Endodermal cell (in vitro differentiated cells): ENCODE data around the gene MXD4. TPM values are rescaled to one million over a fixed set of nuclear protein-coding genes. Genes with fewer than 3 reads are reported as not detected.
"Not testable (repeated sequence)": the region's sequence is repeated elsewhere in the genome, so short reads cannot be mapped to it uniquely, and the experiment has no call there.

Source experiments
- DNase-seq: peaks from one replicate; pipeline ENCODE4 v3.0.0-alpha.2; 2017
- H3K27ac ChIP-seq: 2 replicates; pipeline ENCODE4 v1.5.1; 2013; ENCODE audit warnings: mild to moderate bottlenecking, low read depth, low read length, moderate library complexity
- H3K27me3 ChIP-seq: 2 replicates; pipeline ENCODE4 v1.6.1; 2013; ENCODE audit warnings: mild to moderate bottlenecking, low read length, moderate library complexity; ENCODE audit not compliant: insufficient read depth, control insufficient read depth, poor library complexity, severe bottlenecking
- H3K36me3 ChIP-seq: 2 replicates; pipeline ENCODE4 v1.7.0; 2013; ENCODE audit warnings: mild to moderate bottlenecking, low read length, moderate library complexity; ENCODE audit not compliant: control insufficient read depth, insufficient read depth
- H3K4me1 ChIP-seq: one replicate; pipeline ENCODE4 v1.7.0; 2013; ENCODE audit warnings: low read length; ENCODE audit not compliant: control insufficient read depth, insufficient read depth
- H3K4me3 ChIP-seq: 2 replicates; pipeline ENCODE4 v1.5.1; 2013; ENCODE audit warnings: mild to moderate bottlenecking, low read length, moderate library complexity
- H3K9ac ChIP-seq: 2 replicates; pipeline ENCODE4 v1.6.1; 2013; ENCODE audit warnings: mild to moderate bottlenecking, low read length, moderate library complexity; ENCODE audit not compliant: poor library complexity, severe bottlenecking; ENCODE audit errors: extremely low read depth
- H3K9me3 ChIP-seq: 2 replicates; pipeline ENCODE4 v1.6.1; 2013; ENCODE audit warnings: mild to moderate bottlenecking, low read length, moderate library complexity; ENCODE audit not compliant: control insufficient read depth
- H3K27ac Mint-ChIP-seq: 2 replicates; pipeline ENCODE4 v1.8.0; 2020; ENCODE audit warnings: mixed read lengths
- H3K27me3 Mint-ChIP-seq: 2 replicates; pipeline ENCODE4 v1.8.0; 2021; ENCODE audit warnings: mild to moderate bottlenecking, mixed read lengths; ENCODE audit not compliant: insufficient read depth
- H3K36me3 Mint-ChIP-seq: 2 replicates; pipeline ENCODE4 v1.8.0; 2020; ENCODE audit warnings: low read depth, mixed read lengths
- H3K4me1 Mint-ChIP-seq: 2 replicates; pipeline ENCODE4 v1.8.0; 2020; ENCODE audit warnings: mixed read lengths
- H3K4me3 Mint-ChIP-seq: 2 replicates; pipeline ENCODE4 v1.8.0; 2020; ENCODE audit warnings: mild to moderate bottlenecking, moderate library complexity, mixed read lengths
- H3K9me3 Mint-ChIP-seq: 2 replicates; pipeline ENCODE4 v1.8.0; 2020; ENCODE audit warnings: mild to moderate bottlenecking, mixed read lengths
- CTCF ChIP-seq: fragments of 200-600 bp; sonication (generic); conservative IDR thresholded peaks from 2 replicates; pipeline ENCODE4 v1.5.0; 2021; ENCODE audit warnings: antibody characterized with exemption, mild to moderate bottlenecking
- WGBS, 2 experiments: methylation state at CpG; one replicate each; pipeline versions ENCODE4 v1.1.5 to v1.1.7; 2013; ENCODE audit warnings: missing lambda C conversion rate in 2 of 2, mixed read lengths in 1 of 2; ENCODE audit not compliant: insufficient coverage in 1 of 2, insufficient read length in 1 of 2; 5-methylcytosine and 5-hydroxymethylcytosine counted together
- total RNA-seq, 2 donors: library from RNA; stranded (reverse); fragmentation: NEBNext Ultra II Directional in 1 of 2; extraction: Animal tissue kit (Norgen Biotek cat#: 25700) in 1 of 2; gene quantifications; 2 replicates in 1 of 2; 3 replicates in 1 of 2; pipeline ENCODE4 v1.2.1, GENCODE V29; 2021

Gene MXD4
- total RNA-seq, 2 donors from 2014 or later, result 46.0 to 78.8 TPM

DNA sequence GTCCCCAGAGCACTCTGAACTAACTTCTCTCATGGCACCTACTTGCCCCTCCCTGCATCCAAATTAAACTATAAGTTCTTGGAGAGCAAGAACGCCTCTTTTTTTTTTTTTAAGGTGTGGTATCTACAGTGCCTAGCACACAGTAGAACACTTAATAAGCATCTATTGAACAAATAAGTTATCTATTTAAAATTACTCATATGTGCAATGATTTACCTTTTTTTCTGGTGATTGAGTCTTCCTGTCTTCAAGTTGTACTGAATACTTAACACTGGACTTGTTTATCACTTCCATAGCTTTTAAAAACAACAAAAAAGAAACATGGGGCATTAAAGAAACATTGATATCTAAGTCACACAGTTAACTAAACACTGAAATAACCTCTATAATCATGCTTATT, 49.1 kb downstream of the MXD4 start:
- Histone ChIP-seq H3K4me1 (no peaks in the 10 kb centered on the region), H3K27me3 (no peaks in the 10 kb centered on the region), H3K36me3 (no peaks in the 10 kb centered on the region), H3K9me3 (no peaks in the 10 kb centered on the region), H3K9ac (no peak overlapping the region), H3K27ac (no peak overlapping the region), H3K4me3 (no peak overlapping the region)
- H3K27me3 Mint-ChIP-seq, result peaks cover 3% of the 10 kb centered on the region
- H3K4me3 Mint-ChIP-seq, result no peak overlapping the region
- no peak for DNase-seq
- H3K9me3 Mint-ChIP-seq, result no peaks in the 10 kb centered on the region
- peaks cover 1% of the 10 kb centered on the region for H3K36me3 Mint-ChIP-seq
- no peak for TF ChIP-seq CTCF
- peaks cover 3% of the 10 kb centered on the region for H3K4me1 Mint-ChIP-seq
- H3K27ac Mint-ChIP-seq, result no peak overlapping the region
- WGBS, 2 experiments, result 67% methylated on average over 1 of the region's 1 CpG; no CpG with 5 or more reads in 1 of the 2 experiments

GRCh38 chr4:2202789-2203188, 59.1 kb downstream of the MXD4 start:
- H3K36me3 Mint-ChIP-seq, H3K9me3 ChIP-seq, H3K9ac ChIP-seq, H3K27ac ChIP-seq, H3K4me1 ChIP-seq, H3K4me3 ChIP-seq, H3K9me3 Mint-ChIP-seq, H3K27ac Mint-ChIP-seq, H3K27me3 ChIP-seq, H3K36me3 ChIP-seq, DNase-seq, H3K4me3 Mint-ChIP-seq, H3K27me3 Mint-ChIP-seq: not testable (repeated sequence)
- WGBS, 2 experiments, result 100% methylated on average over 1 of the region's 1 CpG; no CpG with 5 or more reads in 1 of the 2 experiments
- H3K4me1 Mint-ChIP-seq, result peaks cover 15% of the 10 kb centered on the region

Other genes with a start within 250 kb of the MXD4 start
- 1 to 10 TPM; 5.0 to 6.4 TPM for gene NAT8L, start 202.8 kb downstream of the MXD4 start, total RNA-seq
- gene HAUS3, start 20.0 kb downstream of the MXD4 start, total RNA-seq, result 10 to 100 TPM; 17.0 to 22.6 TPM
- 1 to 10 TPM; 2.8 to 2.9 TPM for gene POLN, start 20.0 kb downstream of the MXD4 start, total RNA-seq
- gene ZFYVE28, start 156.5 kb upstream of the MXD4 start, total RNA-seq, result 1 to 10 TPM in 1 of 2 donors, under 1 TPM in 1; 0.73 to 1.6 TPM
- gene CFAP99, start 156.8 kb upstream of the MXD4 start, total RNA-seq, result not detected
- gene RNF4, start 207.0 kb upstream of the MXD4 start, total RNA-seq, result 10 to 100 TPM; 73.2 to 93.6 TPM